HUES48 (cell line): Measurements from ENCODE around the gene OR2F2.

Experiments
- H3K27ac ChIP-seq: one replicate; pipeline ENCODE4 v1.7.0; 2013; ENCODE audit warnings: low read depth, low read length, inconsistent platforms
- H3K27me3 ChIP-seq: 2 replicates; pipeline ENCODE4 v1.6.1; 2013; ENCODE audit warnings: mild to moderate bottlenecking, low read length; ENCODE audit not compliant: control insufficient read depth, insufficient read depth
- H3K36me3 ChIP-seq: 2 replicates; pipeline ENCODE4 v1.6.1; 2013; ENCODE audit warnings: low read length; ENCODE audit not compliant: control insufficient read depth, insufficient read depth
- H3K4me1 ChIP-seq: 2 replicates; pipeline ENCODE4 v1.6.1; 2013; ENCODE audit warnings: mild to moderate bottlenecking, low read length; ENCODE audit not compliant: control insufficient read depth, insufficient read depth
- H3K4me3 ChIP-seq: 2 replicates; pipeline ENCODE4 v1.5.1; 2013; ENCODE audit warnings: mild to moderate bottlenecking, low read depth, low read length
- H3K9ac ChIP-seq: 2 replicates; pipeline ENCODE4 v1.6.1; 2013; ENCODE audit warnings: mild to moderate bottlenecking, low read depth, low read length, moderate library complexity
- H3K9me3 ChIP-seq: 2 replicates; pipeline ENCODE4 v1.6.1; 2013; ENCODE audit warnings: low read length; ENCODE audit not compliant: control insufficient read depth, insufficient read depth

OR2F2 gene

DNA sequence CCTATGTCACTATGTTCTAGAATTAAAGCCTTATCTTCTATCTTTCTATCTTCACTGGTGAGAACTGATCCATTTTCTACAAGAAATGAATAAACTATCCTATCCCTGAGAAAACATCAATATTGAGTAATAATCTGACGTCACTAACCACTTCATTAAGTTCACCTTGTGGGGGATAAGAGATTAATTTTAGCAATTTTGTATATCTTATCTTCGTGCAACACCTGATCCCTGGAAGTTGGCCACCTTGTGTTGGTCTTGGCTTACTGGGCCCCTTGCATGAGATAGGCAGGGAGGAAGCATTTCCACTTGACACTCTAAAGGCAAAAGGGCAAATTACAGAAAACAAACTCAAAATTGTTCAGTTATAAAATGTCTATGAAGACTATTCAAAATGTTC, 45.0 kb downstream of the OR2F2 start:
- H3K4me3 ChIP-seq: no peak overlapping the region

DNA sequence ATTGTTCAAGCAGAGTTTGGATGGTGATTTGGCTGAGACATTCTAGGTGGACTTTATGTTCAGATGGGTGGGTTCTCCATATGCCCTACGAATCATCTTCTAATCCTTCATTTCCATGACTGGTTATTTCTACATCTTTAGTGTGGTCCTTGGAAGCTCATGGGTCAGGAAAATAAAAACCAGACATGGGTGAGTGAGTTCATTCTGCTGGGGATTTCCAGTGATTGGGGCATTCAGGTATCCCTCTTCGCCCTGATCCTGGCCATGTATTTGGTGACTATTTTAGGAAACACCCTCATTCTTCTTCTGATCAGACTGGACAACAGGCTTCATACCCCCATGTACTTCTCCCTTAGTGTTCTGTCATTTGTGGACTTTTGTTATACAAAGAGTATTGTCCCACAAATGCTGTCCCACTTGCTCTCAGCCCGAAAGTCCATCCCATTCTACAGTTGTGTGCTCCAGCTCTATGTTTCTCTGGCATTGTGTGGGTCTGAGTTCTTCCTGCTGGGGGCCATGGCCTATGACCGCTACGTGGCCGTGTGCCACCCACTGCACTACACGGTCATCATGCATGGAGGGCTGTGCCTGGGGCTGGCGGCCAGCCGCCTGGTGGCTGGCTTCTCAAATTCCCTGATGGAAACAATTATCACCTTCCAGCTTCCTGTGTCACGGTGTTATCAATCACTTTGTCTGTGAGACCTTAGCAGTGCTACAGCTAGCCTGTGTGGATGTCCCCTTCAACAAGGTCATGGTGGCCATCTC, 45.9 kb downstream of the OR2F2 start:
- no peaks in the 10 kb centered on the region for H3K4me1 ChIP-seq
- H3K36me3 ChIP-seq: no peaks in the 10 kb centered on the region
- H3K9me3 ChIP-seq: no peaks in the 10 kb centered on the region
- no peaks in the 10 kb centered on the region for H3K27me3 ChIP-seq
- no peak overlapping the region for H3K4me3 ChIP-seq
- no peak overlapping the region for H3K9ac ChIP-seq
- no peak overlapping the region for H3K27ac ChIP-seq

More for the DNA sequence above, 45.0 kb downstream of the OR2F2 start:
- no peaks in the 10 kb centered on the region for H3K36me3 ChIP-seq
- no peak overlapping the region for H3K9ac ChIP-seq
- no peak overlapping the region for H3K27ac ChIP-seq
- H3K9me3 ChIP-seq: no peaks in the 10 kb centered on the region
- no peaks in the 10 kb centered on the region for H3K4me1 ChIP-seq
- no peaks in the 10 kb centered on the region for H3K27me3 ChIP-seq

- no peak overlapping the region for H3K4me3 ChIP-seq
- H3K9ac ChIP-seq: no peak overlapping the region
- H3K36me3 ChIP-seq: no peaks in the 10 kb centered on the region
- H3K27me3 ChIP-seq: no peaks in the 10 kb centered on the region
- H3K27ac ChIP-seq: no peak overlapping the region
- H3K4me1 ChIP-seq: no peaks in the 10 kb centered on the region
- H3K9me3 ChIP-seq: no peaks in the 10 kb centered on the region
Measured at GRCh38 chr7:143983960-143984359, 48.9 kb downstream of the OR2F2 start.
